Fibroblast of skin of left quadriceps (primary cell): Measurements from ENCODE around the gene DARS2.

Experiments
- DNase-seq, 2 experiments: peaks; one replicate each; pipeline ENCODE4 v3.0.0-alpha.2; 2013; ENCODE audit warnings: low read depth in 2 of 2

Gene DARS2

GRCh38 chr1:173886746-173887611 lies 62.5 kb downstream of the DARS2 start:
- DNase-seq = no peak

DNA sequence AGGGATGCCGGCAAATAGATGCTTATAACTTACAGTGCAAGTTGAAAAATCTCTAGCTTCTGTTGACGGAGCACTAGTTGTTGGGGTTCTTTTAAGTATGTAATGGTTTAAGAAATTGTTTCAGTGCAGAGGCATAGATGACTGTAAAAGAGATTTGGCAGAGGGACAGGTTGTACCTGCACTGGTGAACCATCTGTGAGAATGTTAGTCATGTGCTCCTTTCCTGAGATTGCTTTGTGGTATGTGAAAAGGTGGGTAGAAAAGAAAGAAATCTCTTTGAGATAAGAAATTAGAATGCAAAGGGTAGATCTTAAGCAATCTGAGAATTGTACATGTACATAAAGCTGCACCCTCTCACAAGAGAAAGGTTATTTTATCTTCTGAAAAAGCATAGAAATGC lies 63.2 kb downstream of the DARS2 start:
- no peak for DNase-seq

DNA sequence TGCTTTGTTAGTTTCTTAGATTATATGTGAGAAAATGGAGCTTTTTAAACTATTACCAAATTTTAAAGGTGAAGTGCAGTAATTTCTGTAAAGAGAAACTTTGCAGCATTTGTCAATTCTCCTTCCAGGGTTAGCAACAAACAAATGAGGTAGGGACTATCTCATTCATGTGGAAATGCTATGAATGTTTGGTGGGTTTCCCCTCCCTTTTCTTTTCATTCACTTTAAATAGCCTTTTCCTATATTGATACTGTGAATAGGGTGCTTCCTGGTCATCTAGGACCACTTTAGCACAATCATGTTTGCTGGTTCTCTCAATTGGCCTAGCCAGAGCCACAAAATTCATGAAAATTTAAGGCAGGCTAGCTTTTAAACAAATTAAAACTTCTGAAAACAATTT lies 64.3 kb downstream of the DARS2 start:
- no peak for DNase-seq

GRCh38 chr1:173889885-173890284 lies 65.4 kb downstream of the DARS2 start:
- DNase-seq = no peak

GRCh38 chr1:173893611-173894010 lies 69.1 kb downstream of the DARS2 start:
- no peak for DNase-seq

DNA sequence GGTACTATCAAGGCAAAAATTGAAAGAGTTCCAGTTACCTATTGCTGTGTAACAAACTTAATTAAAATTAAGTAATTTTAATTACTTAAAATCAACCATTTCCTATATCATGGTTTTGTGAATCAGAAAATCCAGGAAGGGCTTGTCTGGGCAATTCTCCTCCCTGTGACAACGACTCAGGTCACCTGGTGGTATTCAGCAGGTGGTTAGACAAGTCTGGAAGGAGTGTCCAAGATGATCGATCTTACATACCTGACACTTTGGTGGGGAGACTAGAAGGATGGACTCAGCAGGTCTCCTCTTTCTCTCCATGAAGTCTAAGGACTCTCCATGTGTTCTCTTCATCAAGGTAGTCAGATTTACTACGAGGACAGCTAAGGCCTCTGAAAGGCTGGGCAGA lies 69.7 kb downstream of the DARS2 start:
- DNase-seq = no peak

- DNase-seq = no peak
These were observed 76.0 kb downstream of the DARS2 start for GRCh38 chr1:173900427-173900826.

- DNase-seq = no peak
These were observed 76.5 kb downstream of the DARS2 start for GRCh38 chr1:173900992-173901391.

GRCh38 chr1:173903827-173904531 lies 79.5 kb downstream of the DARS2 start:
- no peak for DNase-seq
